Neural cell (in vitro differentiated cells): ENCODE measurements around the gene KIAA1586. TPM values are rescaled to one million over a fixed set of nuclear protein-coding genes. Genes with fewer than 3 reads are reported as not detected.

ENCODE experiments used
- H2AFZ ChIP-seq: fragments of 200-600, 300-800 bp; sonication (generic), shearing (Covaris generic); 2 replicates; pipeline ENCODE4 v1.6.0; 2014; ENCODE audit warnings: low read depth, mild to moderate bottlenecking, antibody characterized with exemption, low read length, moderate library complexity
- H3F3A ChIP-seq: fragments of 200-600 bp; shearing (Covaris generic); 2 replicates; pipeline ENCODE4 v1.6.1; 2016; ENCODE audit warnings: mild to moderate bottlenecking, moderate library complexity, mixed read lengths, antibody characterized with exemption, low read length; ENCODE audit not compliant: insufficient read depth, poor library complexity, severe bottlenecking
- H3K27ac ChIP-seq: fragments of 200-600, 300-800 bp; sonication (generic), shearing (Covaris generic); 2 replicates; pipeline ENCODE4 v1.5.1; 2014; ENCODE audit warnings: mild to moderate bottlenecking, low read length, moderate library complexity
- H3K27me3 ChIP-seq: fragments of 300-800, 200-600 bp; sonication (generic), shearing (Covaris generic); 2 replicates; pipeline ENCODE4 v1.6.0; 2014; ENCODE audit warnings: mild to moderate bottlenecking, low read depth, low read length, moderate library complexity; ENCODE audit not compliant: insufficient read depth
- H3K36me3 ChIP-seq: fragments of 300-800, 200-600 bp; sonication (generic), shearing (Covaris generic); 2 replicates; pipeline ENCODE4 v1.5.1; 2014; ENCODE audit warnings: mild to moderate bottlenecking, antibody characterized with exemption, low read length, moderate library complexity; ENCODE audit not compliant: insufficient read depth
- H3K4me2 ChIP-seq: fragments of 300-800, 200-600 bp; sonication (generic), shearing (Covaris generic); 2 replicates; pipeline ENCODE4 v1.6.0; 2014; ENCODE audit warnings: mild to moderate bottlenecking, low read length
- H3K4me3 ChIP-seq: fragments of 300-800, 200-600 bp; sonication (generic), shearing (Covaris generic); 2 replicates; pipeline ENCODE4 v1.5.1; 2014; ENCODE audit warnings: mild to moderate bottlenecking, low read length, moderate library complexity
- H3K79me2 ChIP-seq: fragments of 200-600 bp; shearing (Covaris generic); replicated peaks from 2 replicates; pipeline ENCODE4 v1.6.0; 2014; ENCODE audit warnings: mild to moderate bottlenecking, low read length, moderate library complexity; ENCODE audit not compliant: insufficient read depth
- H3K9ac ChIP-seq: fragments of 300-800, 200-600 bp; sonication (generic), shearing (Covaris generic); 2 replicates; pipeline ENCODE4 v1.6.1; 2016; ENCODE audit warnings: mild to moderate bottlenecking, low read length, mixed read lengths
- H3K9me2 ChIP-seq: fragments of 200-600 bp; shearing (Covaris generic); 2 replicates; pipeline ENCODE4 v1.6.1; 2016; ENCODE audit warnings: mild to moderate bottlenecking, low read length, mixed read lengths; ENCODE audit not compliant: insufficient read depth
- H3K9me3 ChIP-seq: fragments of 200-600, 300-800 bp; sonication (generic), shearing (Covaris generic); 2 replicates; pipeline ENCODE4 v1.6.1; 2016; ENCODE audit warnings: mild to moderate bottlenecking, mixed run types, low read length, moderate library complexity, mixed read lengths
- H4K20me1 ChIP-seq: fragments of 200-600 bp; shearing (Covaris generic); 2 replicates; pipeline ENCODE4 v1.6.1; 2016; ENCODE audit warnings: mild to moderate bottlenecking, mixed run types; ENCODE audit not compliant: insufficient read depth
- CTCF ChIP-seq: fragments of 450-650 bp; IDR thresholded peaks from 2 replicates; pipeline ENCODE4 v1.5.1; 2014; ENCODE audit warnings: antibody characterized with exemption, mild to moderate bottlenecking, moderate library complexity; ENCODE audit not compliant: poor library complexity, severe bottlenecking
- EP300 ChIP-seq: fragments of 450-650 bp; conservative IDR thresholded peaks from 2 replicates; pipeline ENCODE4 v1.6.1; 2014; ENCODE audit warnings: antibody characterized with exemption, mild to moderate bottlenecking, moderate library complexity; ENCODE audit not compliant: poor library complexity, severe bottlenecking
- EZH2 ChIP-seq: fragments of 200-600, 300-800 bp; shearing (Covaris generic), sonication (generic); IDR thresholded peaks from 2 replicates; pipeline ENCODE4 v1.6.1; 2014; ENCODE audit warnings: antibody characterized with exemption, low read length, borderline replicate concordance, mild to moderate bottlenecking; ENCODE audit not compliant: insufficient read depth, poor library complexity, severe bottlenecking
- MXI1 ChIP-seq: fragments of 450-650 bp; conservative IDR thresholded peaks from 2 replicates; pipeline ENCODE4 v1.6.1; 2014; ENCODE audit warnings: antibody characterized with exemption, mild to moderate bottlenecking; ENCODE audit not compliant: poor library complexity, severe bottlenecking
- POLR2AphosphoS5 ChIP-seq: IDR thresholded peaks from 2 replicates; pipeline ENCODE4 v1.6.1; 2012
- RAD21 ChIP-seq: fragments of 450-650 bp; conservative IDR thresholded peaks from 2 replicates; pipeline ENCODE4 v1.6.1; 2014; ENCODE audit warnings: antibody characterized with exemption, mild to moderate bottlenecking, moderate library complexity
- SMC3 ChIP-seq: fragments of 450-650 bp; conservative IDR thresholded peaks from 2 replicates; pipeline ENCODE4 v1.6.1; 2014; ENCODE audit warnings: antibody characterized with exemption, mild to moderate bottlenecking, moderate library complexity; ENCODE audit not compliant: poor library complexity
- TAF1 ChIP-seq: IDR thresholded peaks from 2 replicates; pipeline ENCODE4 v1.6.1; 2012; ENCODE audit warnings: low read depth
- polyA plus RNA-seq: library from polyadenylated mRNA; depleted of rRNA; stranded (reverse); fragments of >200 nt; gene quantifications from 2 replicates; pipeline ENCODE4 v1.2.3, GENCODE V29; 2014
- TF ChIP-seq, protein P1 (sequence below): IDR thresholded peaks from 2 replicates; pipeline ENCODE4 v1.6.1; 2012; ENCODE audit warnings: borderline replicate concordance

The KIAA1586 gene
- polyA plus RNA-seq, 1 donor from 2014 or later, result 34.4 TPM

DNA sequence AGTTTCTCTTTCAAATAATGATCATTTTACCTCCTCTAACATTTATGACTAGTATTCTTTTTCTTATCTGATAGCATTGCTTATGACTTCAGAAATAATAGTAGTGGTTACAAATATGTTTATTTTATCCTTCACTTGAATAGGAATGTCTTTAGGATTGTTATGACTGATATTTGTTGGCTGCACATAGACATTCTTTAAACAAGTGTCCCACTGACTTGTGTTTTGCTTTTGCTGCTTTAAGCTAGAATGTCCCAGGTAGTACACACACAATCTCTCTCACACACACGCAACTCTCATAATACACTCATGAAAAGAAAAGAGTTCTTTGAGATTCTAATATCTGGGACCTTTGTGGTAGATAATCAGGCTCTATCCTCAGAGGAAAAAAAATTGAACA lies 21.6 kb downstream of the KIAA1586 start:
- no peaks in the 10 kb centered on the region for H3F3A ChIP-seq
- no peak overlapping the region for H2AFZ ChIP-seq
- no peak overlapping the region for H3K4me3 ChIP-seq
- no peaks in the 10 kb centered on the region for H3K9me3 ChIP-seq
- H3K36me3 ChIP-seq, result no peaks in the 10 kb centered on the region
- no peaks in the 10 kb centered on the region for H3K9me2 ChIP-seq
- H3K27me3 ChIP-seq, result no peaks in the 10 kb centered on the region
- no peak overlapping the region for H3K9ac ChIP-seq
- H4K20me1 ChIP-seq, result no peaks in the 10 kb centered on the region
- no peak overlapping the region for H3K4me2 ChIP-seq
- H3K27ac ChIP-seq, result no peak overlapping the region
- no peaks in the 10 kb centered on the region for H3K79me2 ChIP-seq
- TF ChIP-seq POLR2AphosphoS5, result no peak
- TF ChIP-seq RAD21, result no peak
- TF ChIP-seq TAF1, result no peak
- TF ChIP-seq, protein P1, sequence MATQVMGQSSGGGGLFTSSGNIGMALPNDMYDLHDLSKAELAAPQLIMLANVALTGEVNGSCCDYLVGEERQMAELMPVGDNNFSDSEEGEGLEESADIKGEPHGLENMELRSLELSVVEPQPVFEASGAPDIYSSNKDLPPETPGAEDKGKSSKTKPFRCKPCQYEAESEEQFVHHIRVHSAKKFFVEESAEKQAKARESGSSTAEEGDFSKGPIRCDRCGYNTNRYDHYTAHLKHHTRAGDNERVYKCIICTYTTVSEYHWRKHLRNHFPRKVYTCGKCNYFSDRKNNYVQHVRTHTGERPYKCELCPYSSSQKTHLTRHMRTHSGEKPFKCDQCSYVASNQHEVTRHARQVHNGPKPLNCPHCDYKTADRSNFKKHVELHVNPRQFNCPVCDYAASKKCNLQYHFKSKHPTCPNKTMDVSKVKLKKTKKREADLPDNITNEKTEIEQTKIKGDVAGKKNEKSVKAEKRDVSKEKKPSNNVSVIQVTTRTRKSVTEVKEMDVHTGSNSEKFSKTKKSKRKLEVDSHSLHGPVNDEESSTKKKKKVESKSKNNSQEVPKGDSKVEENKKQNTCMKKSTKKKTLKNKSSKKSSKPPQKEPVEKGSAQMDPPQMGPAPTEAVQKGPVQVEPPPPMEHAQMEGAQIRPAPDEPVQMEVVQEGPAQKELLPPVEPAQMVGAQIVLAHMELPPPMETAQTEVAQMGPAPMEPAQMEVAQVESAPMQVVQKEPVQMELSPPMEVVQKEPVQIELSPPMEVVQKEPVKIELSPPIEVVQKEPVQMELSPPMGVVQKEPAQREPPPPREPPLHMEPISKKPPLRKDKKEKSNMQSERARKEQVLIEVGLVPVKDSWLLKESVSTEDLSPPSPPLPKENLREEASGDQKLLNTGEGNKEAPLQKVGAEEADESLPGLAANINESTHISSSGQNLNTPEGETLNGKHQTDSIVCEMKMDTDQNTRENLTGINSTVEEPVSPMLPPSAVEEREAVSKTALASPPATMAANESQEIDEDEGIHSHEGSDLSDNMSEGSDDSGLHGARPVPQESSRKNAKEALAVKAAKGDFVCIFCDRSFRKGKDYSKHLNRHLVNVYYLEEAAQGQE, result no peak
- TF ChIP-seq CTCF, result no peak
- TF ChIP-seq SMC3, result no peak
- no peak for TF ChIP-seq MXI1
- no peak for TF ChIP-seq EZH2
- no peak for TF ChIP-seq EP300

- Histone ChIP-seq H3K4me3 (no peak overlapping the region), H3K27me3 (no peaks in the 10 kb centered on the region), H4K20me1 (no peaks in the 10 kb centered on the region), H3K27ac (no peak overlapping the region), H3K9me3 (no peaks in the 10 kb centered on the region), H3K79me2 (no peaks in the 10 kb centered on the region), H2AFZ (no peak overlapping the region), H3K4me2 (no peak overlapping the region), H3K36me3 (no peaks in the 10 kb centered on the region), H3K9me2 (no peaks in the 10 kb centered on the region), H3K9ac (no peak overlapping the region), H3F3A (no peaks in the 10 kb centered on the region)
- TF ChIP-seq SMC3, result no peak
- no peak for TF ChIP-seq CTCF
- no peak for TF ChIP-seq RAD21
- no peak for TF ChIP-seq MXI1
Measured at GRCh38 chr6:57069228-57069627, 22.7 kb downstream of the KIAA1586 start.
